ENCODE results near the gene LAD1. TPM values are rescaled to one million over a fixed set of nuclear protein-coding genes. Genes with fewer than 3 reads are reported as not detected.
A peak's percentile ranks its signal among the peaks of the same experiment; 100 is the strongest.

The LAD1 gene
- polyA plus RNA-seq, 1 experiment = 0.04 TPM

GRCh38 chr1:201376107-201376463 lies 23.0 kb downstream of the LAD1 start:
- peaks cover 4% of the 10 kb centered on the region for H3K9me3 ChIP-seq (ENCODE audit: control insufficient read depth, insufficient read depth, low read length)
- ChIA-PET CTCF (interaction anchor here (0.7 to 1.1 kb wide), 6 partner anchors 9 to 33 kb away, joined by 3 to 6 read pairs (median 4); no protein-coding TSS in a partner anchor), POLR2A (interaction anchor here (0.6 kb wide), 1 partner anchor 38 kb away, joined by 3 read pairs; no protein-coding TSS in a partner anchor)
- DNase-seq (ENCODE audit: low read depth, low spot score) = no peak
- no peak for TF ChIP-seq CTCF (IDR thresholded peaks at IDR 0.05; ENCODE audit: low read depth, low read length)
- H3K27me3 ChIP-seq (ENCODE audit: control insufficient read depth, insufficient read depth, low read length) = peaks cover 40% of the 10 kb centered on the region
- H3K4me3 ChIP-seq (ENCODE audit: low read depth, low read length) = no peak overlapping the region
- no peak overlapping the region for H3K27ac ChIP-seq (ENCODE audit: low read depth, low read length)

- Histone ChIP-seq H3K4me3 (ENCODE audit: low read depth, low read length) (no peak overlapping the region), H3K27ac (ENCODE audit: low read depth, low read length) (no peak overlapping the region), H3K9me3 (ENCODE audit: control insufficient read depth, insufficient read depth, low read length) (peaks cover 4% of the 10 kb centered on the region), H3K27me3 (ENCODE audit: control insufficient read depth, insufficient read depth, low read length) (peaks cover 47% of the 10 kb centered on the region)
- no peak for DNase-seq (ENCODE audit: low read depth, low spot score)
- ChIA-PET POLR2A (no interaction called here), CTCF (interaction anchor here (0.5 to 1.1 kb wide), 8 partner anchors 10 to 121 kb away, joined by 3 to 7 read pairs (median 4); no protein-coding TSS in a partner anchor)
- peak; percentile 47 for TF ChIP-seq CTCF (IDR thresholded peaks at IDR 0.05; ENCODE audit: low read depth, low read length)
Measured at GRCh38 chr1:201375169-201375568, 24.0 kb downstream of the LAD1 start.

GRCh38 chr1:201374364-201374763 lies 24.8 kb downstream of the LAD1 start:
- Histone ChIP-seq H3K27ac (ENCODE audit: low read depth, low read length) (no peak overlapping the region), H3K9me3 (ENCODE audit: control insufficient read depth, insufficient read depth, low read length) (peaks cover 4% of the 10 kb centered on the region), H3K27me3 (ENCODE audit: control insufficient read depth, insufficient read depth, low read length) (peaks cover 53% of the 10 kb centered on the region), H3K4me3 (ENCODE audit: low read depth, low read length) (no peak overlapping the region)
- ChIA-PET POLR2A (no interaction called here), CTCF (interaction anchor here (0.6 kb wide), 1 partner anchor 11 kb away, joined by 3 read pairs; no protein-coding TSS in a partner anchor)
- DNase-seq (ENCODE audit: low read depth, low spot score) = no peak
- TF ChIP-seq CTCF (IDR thresholded peaks at IDR 0.05; ENCODE audit: low read depth, low read length) = no peak

- peaks cover 4% of the 10 kb centered on the region for H3K9me3 ChIP-seq (ENCODE audit: control insufficient read depth, insufficient read depth, low read length)
- no peak for DNase-seq (ENCODE audit: low read depth, low spot score)
- no peak overlapping the region for H3K27ac ChIP-seq (ENCODE audit: low read depth, low read length)
- no peak overlapping the region for H3K4me3 ChIP-seq (ENCODE audit: low read depth, low read length)
- peaks cover 73% of the 10 kb centered on the region for H3K27me3 ChIP-seq (ENCODE audit: control insufficient read depth, insufficient read depth, low read length)
- CTCF ChIA-PET = interaction anchor here (1.2 to 1.4 kb wide), 2 partner anchors 9 to 117 kb away, joined by 3 to 4 read pairs; no protein-coding TSS in a partner anchor
- POLR2A ChIA-PET = no interaction called here
- no peak for TF ChIP-seq CTCF (IDR thresholded peaks at IDR 0.05; ENCODE audit: low read depth, low read length)
Measured at GRCh38 chr1:201371792-201372191, 27.3 kb downstream of the LAD1 start.

- POLR2A ChIA-PET = no interaction called here
- TF ChIP-seq CTCF (IDR thresholded peaks at IDR 0.05; ENCODE audit: low read depth, low read length) = no peak
Measured at GRCh38 chr1:201371276-201371675, 27.8 kb downstream of the LAD1 start.

More at GRCh38 chr1:201371276-201371675, 27.8 kb downstream of the LAD1 start:
- no peak overlapping the region for H3K4me3 ChIP-seq (ENCODE audit: low read depth, low read length)
- H3K27ac ChIP-seq (ENCODE audit: low read depth, low read length) = no peak overlapping the region
- peaks cover 4% of the 10 kb centered on the region for H3K9me3 ChIP-seq (ENCODE audit: control insufficient read depth, insufficient read depth, low read length)
- H3K27me3 ChIP-seq (ENCODE audit: control insufficient read depth, insufficient read depth, low read length) = peaks cover 74% of the 10 kb centered on the region
- CTCF ChIA-PET = interaction anchor here (0.9 to 1.4 kb wide), 2 partner anchors 24 to 117 kb away, joined by 4 read pairs; no protein-coding TSS in a partner anchor
- no peak for DNase-seq (ENCODE audit: low read depth, low spot score)
